ENCODE measurements around the gene TMEM255A.

DNA sequence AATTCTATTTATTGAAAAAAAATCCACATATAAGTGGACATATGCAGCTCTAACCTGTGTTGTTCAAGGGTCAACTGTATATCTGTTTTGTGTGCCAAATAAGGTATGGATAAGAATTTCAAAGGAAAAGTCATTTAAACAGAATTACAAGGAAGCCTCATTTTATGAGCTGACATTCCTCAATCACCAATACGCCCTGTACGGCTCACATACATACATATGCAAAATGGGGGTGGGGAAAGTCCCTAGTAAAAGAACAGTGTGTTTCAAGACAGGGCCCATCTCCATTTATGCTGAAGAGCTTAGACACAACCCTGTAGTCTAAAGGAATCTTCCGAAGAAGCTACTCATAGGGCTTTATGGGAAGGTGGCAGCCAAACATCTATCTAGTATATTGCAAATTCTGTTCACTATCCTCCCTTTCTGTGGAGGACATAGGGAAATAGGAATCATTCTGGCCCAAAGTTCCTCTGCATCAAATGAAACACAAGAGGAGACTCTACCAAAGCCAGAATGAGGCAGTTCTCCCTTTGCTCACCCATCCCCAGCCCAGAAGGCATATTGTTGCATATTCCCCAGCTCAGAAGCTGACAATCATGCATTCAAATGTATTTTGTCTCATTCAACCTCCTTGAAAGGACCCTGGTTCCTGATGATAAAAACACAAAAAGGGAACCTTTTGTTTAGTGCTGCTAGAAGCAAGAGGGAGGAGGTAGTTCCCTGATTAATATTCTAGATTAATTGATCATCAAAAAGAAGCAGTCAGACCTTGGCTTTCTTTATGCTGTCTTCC, 74.4 kb downstream of the TMEM255A start:
- TF ChIP-seq, protein P1, sequence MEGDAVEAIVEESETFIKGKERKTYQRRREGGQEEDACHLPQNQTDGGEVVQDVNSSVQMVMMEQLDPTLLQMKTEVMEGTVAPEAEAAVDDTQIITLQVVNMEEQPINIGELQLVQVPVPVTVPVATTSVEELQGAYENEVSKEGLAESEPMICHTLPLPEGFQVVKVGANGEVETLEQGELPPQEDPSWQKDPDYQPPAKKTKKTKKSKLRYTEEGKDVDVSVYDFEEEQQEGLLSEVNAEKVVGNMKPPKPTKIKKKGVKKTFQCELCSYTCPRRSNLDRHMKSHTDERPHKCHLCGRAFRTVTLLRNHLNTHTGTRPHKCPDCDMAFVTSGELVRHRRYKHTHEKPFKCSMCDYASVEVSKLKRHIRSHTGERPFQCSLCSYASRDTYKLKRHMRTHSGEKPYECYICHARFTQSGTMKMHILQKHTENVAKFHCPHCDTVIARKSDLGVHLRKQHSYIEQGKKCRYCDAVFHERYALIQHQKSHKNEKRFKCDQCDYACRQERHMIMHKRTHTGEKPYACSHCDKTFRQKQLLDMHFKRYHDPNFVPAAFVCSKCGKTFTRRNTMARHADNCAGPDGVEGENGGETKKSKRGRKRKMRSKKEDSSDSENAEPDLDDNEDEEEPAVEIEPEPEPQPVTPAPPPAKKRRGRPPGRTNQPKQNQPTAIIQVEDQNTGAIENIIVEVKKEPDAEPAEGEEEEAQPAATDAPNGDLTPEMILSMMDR (IDR thresholded peaks at IDR 0.05; ENCODE audit: insufficient read depth, low read length) = no peak
- TF ChIP-seq GABPA (IDR thresholded peaks at IDR 0.05; ENCODE audit: low read depth) (no peak), POLR2AphosphoS5 (IDR thresholded peaks at IDR 0.05; ENCODE audit: low read depth) (no peak)
